ENCODE results near the gene DNAJC2. TPM values are rescaled to one million over a fixed set of nuclear protein-coding genes. Genes with fewer than 3 reads are reported as not detected.

The DNAJC2 gene, protein sequence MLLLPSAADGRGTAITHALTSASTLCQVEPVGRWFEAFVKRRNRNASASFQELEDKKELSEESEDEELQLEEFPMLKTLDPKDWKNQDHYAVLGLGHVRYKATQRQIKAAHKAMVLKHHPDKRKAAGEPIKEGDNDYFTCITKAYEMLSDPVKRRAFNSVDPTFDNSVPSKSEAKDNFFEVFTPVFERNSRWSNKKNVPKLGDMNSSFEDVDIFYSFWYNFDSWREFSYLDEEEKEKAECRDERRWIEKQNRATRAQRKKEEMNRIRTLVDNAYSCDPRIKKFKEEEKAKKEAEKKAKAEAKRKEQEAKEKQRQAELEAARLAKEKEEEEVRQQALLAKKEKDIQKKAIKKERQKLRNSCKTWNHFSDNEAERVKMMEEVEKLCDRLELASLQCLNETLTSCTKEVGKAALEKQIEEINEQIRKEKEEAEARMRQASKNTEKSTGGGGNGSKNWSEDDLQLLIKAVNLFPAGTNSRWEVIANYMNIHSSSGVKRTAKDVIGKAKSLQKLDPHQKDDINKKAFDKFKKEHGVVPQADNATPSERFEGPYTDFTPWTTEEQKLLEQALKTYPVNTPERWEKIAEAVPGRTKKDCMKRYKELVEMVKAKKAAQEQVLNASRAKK
- 10 to 100 TPM; 14.3 to 24.1 TPM for total RNA-seq

DNA sequence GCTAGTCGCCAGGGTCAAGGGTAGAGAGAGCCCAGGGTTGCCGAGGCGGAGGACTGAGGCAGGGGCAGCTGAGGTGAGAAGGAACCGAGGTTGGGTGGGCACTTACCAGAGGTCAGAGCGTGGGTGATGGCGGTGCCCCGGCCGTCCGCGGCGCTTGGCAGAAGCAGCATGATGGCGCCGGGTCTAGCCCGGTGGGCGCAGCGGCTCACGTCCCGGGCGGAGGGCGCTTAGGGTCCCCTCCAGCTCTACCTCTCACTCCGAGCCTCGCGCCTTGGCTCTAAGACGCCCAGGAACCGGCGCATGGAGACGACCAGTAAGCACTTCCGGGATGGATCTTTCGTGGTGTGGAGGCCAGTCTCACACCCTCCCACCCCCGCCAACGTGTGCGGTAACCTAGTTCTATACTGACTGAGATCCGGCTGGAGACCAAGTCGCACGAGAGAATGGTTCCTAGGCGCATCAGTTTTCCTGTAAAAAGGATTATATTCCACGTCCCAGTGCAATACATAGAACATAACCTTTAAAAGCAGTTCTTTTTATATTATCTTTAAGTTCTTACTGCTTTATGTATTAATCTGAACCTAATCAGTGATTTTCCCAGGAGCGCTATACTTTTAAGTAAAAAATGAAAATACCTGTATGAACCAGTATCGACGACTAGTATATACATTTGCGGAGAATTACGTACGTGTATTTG is at the start of gene DNAJC2:
DNAJC2 (minus strand) TSS at position 315 of the 697 bp plus-strand sequence; CDS start at position 170, 145 bp downstream.
- no peaks in the 10 kb centered on the region for H3K36me3 ChIP-seq (replicated peaks in 1 of 2; ENCODE audit: insufficient read depth in 1 of 2, low read depth in 2 of 2)
- H3K4me3 ChIP-seq: peak within 1 kb of the TSS; percentile 87 to 97
- TF ChIP-seq, protein P1, sequence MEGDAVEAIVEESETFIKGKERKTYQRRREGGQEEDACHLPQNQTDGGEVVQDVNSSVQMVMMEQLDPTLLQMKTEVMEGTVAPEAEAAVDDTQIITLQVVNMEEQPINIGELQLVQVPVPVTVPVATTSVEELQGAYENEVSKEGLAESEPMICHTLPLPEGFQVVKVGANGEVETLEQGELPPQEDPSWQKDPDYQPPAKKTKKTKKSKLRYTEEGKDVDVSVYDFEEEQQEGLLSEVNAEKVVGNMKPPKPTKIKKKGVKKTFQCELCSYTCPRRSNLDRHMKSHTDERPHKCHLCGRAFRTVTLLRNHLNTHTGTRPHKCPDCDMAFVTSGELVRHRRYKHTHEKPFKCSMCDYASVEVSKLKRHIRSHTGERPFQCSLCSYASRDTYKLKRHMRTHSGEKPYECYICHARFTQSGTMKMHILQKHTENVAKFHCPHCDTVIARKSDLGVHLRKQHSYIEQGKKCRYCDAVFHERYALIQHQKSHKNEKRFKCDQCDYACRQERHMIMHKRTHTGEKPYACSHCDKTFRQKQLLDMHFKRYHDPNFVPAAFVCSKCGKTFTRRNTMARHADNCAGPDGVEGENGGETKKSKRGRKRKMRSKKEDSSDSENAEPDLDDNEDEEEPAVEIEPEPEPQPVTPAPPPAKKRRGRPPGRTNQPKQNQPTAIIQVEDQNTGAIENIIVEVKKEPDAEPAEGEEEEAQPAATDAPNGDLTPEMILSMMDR (IDR thresholded peaks at IDR 0.05): no peak
- peak; percentile 63 to 89 (median 85) for TF ChIP-seq POLR2A (IDR thresholded peaks at IDR 0.05)
- ATAC-seq: peak; percentile 95
- peak within 1 kb of the TSS; percentile 61 to 88 (median 78) for H3K27ac ChIP-seq
- H3K27me3 ChIP-seq: no peaks in the 10 kb centered on the region
- intact Hi-C loops (cut with DNase I): no loop called here
- no peaks in the 10 kb centered on the region for H3K9me3 ChIP-seq
- DNase-seq: peak; percentile 87 to 92 (median 90)
- 4 to 5% methylated on average over 28 to 43 of the region's 43 CpGs for WGBS, 2 donors
- H3K4me1 ChIP-seq: peaks cover 34% of the 10 kb centered on the region

DNA sequence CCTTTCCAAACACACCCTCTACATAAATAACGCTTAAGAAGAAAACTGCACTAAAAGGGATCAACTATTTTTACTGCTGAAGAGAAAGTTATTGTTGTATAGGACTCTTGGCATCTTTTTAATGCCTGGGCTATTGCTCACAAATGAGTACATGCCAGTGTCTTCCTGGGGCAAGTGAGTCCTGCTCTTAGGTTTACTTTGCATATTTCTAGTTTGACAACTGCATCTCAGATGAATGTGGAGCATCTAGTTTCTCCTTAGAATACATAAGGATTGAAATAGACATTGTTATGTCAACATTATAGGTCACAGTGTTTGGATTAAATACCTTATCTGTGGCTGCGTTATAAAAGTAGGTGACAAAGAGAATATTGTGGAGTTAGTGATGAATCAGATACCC is 47.4 kb upstream of the DNAJC2 start:
- WGBS, 2 donors: 52 to 55% methylated on average over 2 of the region's 2 CpGs
- Histone ChIP-seq H3K9me3 (no peaks in the 10 kb centered on the region), H3K36me3 (replicated peaks in 1 of 2; ENCODE audit: insufficient read depth in 1 of 2, low read depth in 2 of 2) (no peaks in the 10 kb centered on the region), H3K4me1 (no peaks in the 10 kb centered on the region), H3K27ac (no peak overlapping the region), H3K27me3 (no peaks in the 10 kb centered on the region), H3K4me3 (no peak overlapping the region)
- no peak for TF ChIP-seq POLR2A (IDR thresholded peaks at IDR 0.05)
- TF ChIP-seq, protein P1 (IDR thresholded peaks at IDR 0.05): no peak
- DNase-seq: no peak
- no peak for ATAC-seq
- intact Hi-C loops (cut with DNase I): no loop called here

DNA sequence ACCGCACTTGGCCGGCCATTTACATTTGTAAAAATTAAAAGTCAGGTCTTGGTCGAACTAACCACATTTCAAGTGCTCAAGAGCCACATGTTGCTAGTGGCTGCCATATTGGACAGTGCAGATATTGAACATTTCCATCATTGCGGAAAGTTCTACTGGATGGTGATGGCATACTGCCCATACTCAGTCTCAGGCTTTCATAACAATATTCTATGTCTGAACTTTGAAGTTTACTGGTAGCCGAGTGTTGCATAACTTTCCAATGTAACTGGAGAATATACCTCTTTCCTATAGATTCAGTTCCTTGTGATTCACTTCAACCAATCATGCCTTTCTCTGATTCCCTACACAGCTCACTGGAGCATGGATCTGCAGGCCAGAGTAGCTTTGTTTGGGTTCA is 46.6 kb upstream of the DNAJC2 start:
- DNase-seq (no peak), ATAC-seq (no peak)
- WGBS, 2 donors: 90 to 95% methylated on average over 5 of the region's 5 CpGs
- Histone ChIP-seq H3K36me3 (replicated peaks in 1 of 2; ENCODE audit: insufficient read depth in 1 of 2, low read depth in 2 of 2) (no peaks in the 10 kb centered on the region), H3K27me3 (no peaks in the 10 kb centered on the region), H3K9me3 (no peaks in the 10 kb centered on the region), H3K27ac (no peak overlapping the region), H3K4me3 (no peak overlapping the region), H3K4me1 (no peaks in the 10 kb centered on the region)
- TF ChIP-seq, protein P1 (IDR thresholded peaks at IDR 0.05): no peak
- no peak for TF ChIP-seq POLR2A (IDR thresholded peaks at IDR 0.05)
- intact Hi-C loops (cut with DNase I): no loop called here

DNA sequence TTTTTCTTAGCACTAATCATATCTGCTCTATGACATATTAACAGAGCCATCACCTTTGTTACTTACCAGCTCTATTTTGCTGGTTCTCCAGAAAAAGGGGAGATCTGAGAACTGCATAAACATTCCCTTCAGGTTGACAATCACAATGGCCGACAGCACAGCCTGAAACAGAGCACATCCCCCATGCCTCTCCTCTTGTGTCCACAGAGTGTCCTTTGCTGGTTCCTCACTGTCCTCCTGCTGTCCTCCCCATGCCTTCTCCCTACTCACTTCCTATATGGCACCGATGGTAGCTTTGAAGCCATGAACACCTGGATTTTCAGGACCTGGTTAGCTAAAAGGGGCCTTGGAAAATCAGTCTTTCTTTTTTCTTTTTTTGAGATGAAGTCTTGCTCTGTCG is 44.7 kb upstream of the DNAJC2 start:
- Histone ChIP-seq H3K4me3 (no peak overlapping the region), H3K36me3 (replicated peaks in 1 of 2; ENCODE audit: insufficient read depth in 1 of 2, low read depth in 2 of 2) (no peaks in the 10 kb centered on the region), H3K27ac (no peak overlapping the region), H3K27me3 (no peaks in the 10 kb centered on the region), H3K9me3 (no peaks in the 10 kb centered on the region), H3K4me1 (no peaks in the 10 kb centered on the region)
- TF ChIP-seq POLR2A (IDR thresholded peaks at IDR 0.05): no peak
- TF ChIP-seq, protein P1 (IDR thresholded peaks at IDR 0.05): no peak
- DNase-seq (no peak), ATAC-seq (no peak)
- intact Hi-C loops (cut with DNase I): no loop called here
- WGBS, 2 donors: 83% methylated on average over 3 of the region's 3 CpGs

All from body of pancreas (tissue), 4 donors.